Mucosa of rectum (tissue), 2 donors: ENCODE results near the gene ATL1.

Source experiments
- H3K27ac ChIP-seq, 2 donors: one replicate each; pipeline ENCODE4 v1.7.0; 2013; ENCODE audit warnings: inconsistent platforms in 2 of 2, low read depth in 2 of 2, low read length in 2 of 2
- H3K27me3 ChIP-seq, 2 donors: one replicate each; pipeline ENCODE4 v1.7.0; 2013; ENCODE audit warnings: low read length in 2 of 2; ENCODE audit not compliant: control insufficient read depth in 2 of 2, insufficient read depth in 2 of 2
- H3K36me3 ChIP-seq, 2 donors: one replicate each; pipeline ENCODE4 v1.7.0; 2013; ENCODE audit warnings: low read length in 2 of 2; ENCODE audit not compliant: control insufficient read depth in 2 of 2, insufficient read depth in 2 of 2
- H3K4me1 ChIP-seq, 2 donors: one replicate each; pipeline ENCODE4 v1.7.0; 2013; ENCODE audit warnings: low read length in 2 of 2, mild to moderate bottlenecking in 1 of 2; ENCODE audit not compliant: control insufficient read depth in 2 of 2, insufficient read depth in 2 of 2
- H3K4me3 ChIP-seq, 2 donors: one replicate each; pipeline ENCODE4 v1.7.0; 2013; ENCODE audit warnings: low read length in 2 of 2
- H3K9ac ChIP-seq, 2 donors: one replicate each; pipeline ENCODE4 v1.7.0; 2013; ENCODE audit warnings: low read length in 2 of 2, low read depth in 1 of 2, mild to moderate bottlenecking in 1 of 2
- H3K9me3 ChIP-seq, 2 donors: one replicate each; pipeline ENCODE4 v1.7.0; 2013; ENCODE audit warnings: low read length in 2 of 2; ENCODE audit not compliant: control insufficient read depth in 2 of 2
- donor health status: healthy.
- donor health status: Normal muscosa, but diverticular disease.

ATL1 gene

GRCh38 chr14:50600849-50601248 lies 40.9 kb downstream of the ATL1 start:
- Histone ChIP-seq H3K27me3 (no peaks in the 10 kb centered on the region), H3K27ac (no peak overlapping the region), H3K9me3 (no peaks in the 10 kb centered on the region), H3K9ac (no peak overlapping the region), H3K4me1 (no peaks in the 10 kb centered on the region), H3K4me3 (no peak overlapping the region), H3K36me3 (no peaks in the 10 kb centered on the region)

- Histone ChIP-seq H3K9me3 (no peaks in the 10 kb centered on the region), H3K27me3 (no peaks in the 10 kb centered on the region), H3K27ac (no peak overlapping the region), H3K4me3 (no peak overlapping the region), H3K9ac (no peak overlapping the region), H3K36me3 (no peaks in the 10 kb centered on the region), H3K4me1 (no peaks in the 10 kb centered on the region)
Measured at GRCh38 chr14:50601394-50601793, 41.4 kb downstream of the ATL1 start.

- Histone ChIP-seq H3K36me3 (no peaks in the 10 kb centered on the region), H3K4me1 (no peaks in the 10 kb centered on the region), H3K27ac (no peak overlapping the region), H3K4me3 (no peak overlapping the region), H3K27me3 (no peaks in the 10 kb centered on the region), H3K9ac (no peak overlapping the region), H3K9me3 (no peaks in the 10 kb centered on the region)
Measured at GRCh38 chr14:50602035-50602434, 42.1 kb downstream of the ATL1 start.

- H3K9me3 ChIP-seq: no peaks in the 10 kb centered on the region
- no peaks in the 10 kb centered on the region for H3K27me3 ChIP-seq
- no peak overlapping the region for H3K4me3 ChIP-seq
- H3K4me1 ChIP-seq: no peaks in the 10 kb centered on the region
- H3K27ac ChIP-seq: no peak overlapping the region
- H3K9ac ChIP-seq: no peak overlapping the region
- no peaks in the 10 kb centered on the region for H3K36me3 ChIP-seq
Measured at GRCh38 chr14:50603565-50603964, 43.6 kb downstream of the ATL1 start.

GRCh38 chr14:50605766-50606165 lies 45.8 kb downstream of the ATL1 start:
- Histone ChIP-seq H3K9me3 (no peaks in the 10 kb centered on the region), H3K9ac (no peak overlapping the region), H3K27ac (no peak overlapping the region), H3K4me3 (no peak overlapping the region), H3K27me3 (no peaks in the 10 kb centered on the region), H3K36me3 (no peaks in the 10 kb centered on the region), H3K4me1 (no peaks in the 10 kb centered on the region)

- Histone ChIP-seq H3K36me3 (no peaks in the 10 kb centered on the region), H3K9me3 (no peaks in the 10 kb centered on the region), H3K9ac (no peak overlapping the region), H3K4me3 (no peak overlapping the region), H3K4me1 (no peaks in the 10 kb centered on the region), H3K27me3 (no peaks in the 10 kb centered on the region), H3K27ac (no peak overlapping the region)
Measured at GRCh38 chr14:50606468-50606867, 46.5 kb downstream of the ATL1 start.

GRCh38 chr14:50607181-50607580 lies 47.2 kb downstream of the ATL1 start:
- Histone ChIP-seq H3K27me3 (no peaks in the 10 kb centered on the region), H3K4me3 (no peak overlapping the region), H3K9me3 (no peaks in the 10 kb centered on the region), H3K9ac (no peak overlapping the region), H3K27ac (no peak overlapping the region), H3K4me1 (no peaks in the 10 kb centered on the region), H3K36me3 (no peaks in the 10 kb centered on the region)

- H3K36me3 ChIP-seq: no peaks in the 10 kb centered on the region
Measured at GRCh38 chr14:50607761-50608160, 47.8 kb downstream of the ATL1 start.

GRCh38 chr14:50608302-50608851 lies 48.4 kb downstream of the ATL1 start:
- H3K27me3 ChIP-seq: no peaks in the 10 kb centered on the region
- H3K36me3 ChIP-seq: no peaks in the 10 kb centered on the region
- no peak overlapping the region for H3K9ac ChIP-seq
- H3K4me3 ChIP-seq: no peak overlapping the region
- H3K27ac ChIP-seq: no peak overlapping the region
- H3K4me1 ChIP-seq: no peaks in the 10 kb centered on the region
- no peaks in the 10 kb centered on the region for H3K9me3 ChIP-seq

More at GRCh38 chr14:50607761-50608160, 47.8 kb downstream of the ATL1 start:
- no peaks in the 10 kb centered on the region for H3K9me3 ChIP-seq
- no peak overlapping the region for H3K9ac ChIP-seq
- no peaks in the 10 kb centered on the region for H3K4me1 ChIP-seq
- no peaks in the 10 kb centered on the region for H3K27me3 ChIP-seq
- no peak overlapping the region for H3K27ac ChIP-seq
- no peak overlapping the region for H3K4me3 ChIP-seq

GRCh38 chr14:50610465-50610864 lies 50.5 kb downstream of the ATL1 start:
- Histone ChIP-seq H3K4me1 (no peaks in the 10 kb centered on the region), H3K9ac (no peak overlapping the region), H3K27ac (no peak overlapping the region), H3K4me3 (no peak overlapping the region), H3K27me3 (no peaks in the 10 kb centered on the region), H3K9me3 (no peaks in the 10 kb centered on the region), H3K36me3 (no peaks in the 10 kb centered on the region)

GRCh38 chr14:50612806-50613205 lies 52.9 kb downstream of the ATL1 start:
- Histone ChIP-seq H3K9me3 (no peaks in the 10 kb centered on the region), H3K4me3 (no peak overlapping the region), H3K36me3 (no peaks in the 10 kb centered on the region), H3K9ac (no peak overlapping the region), H3K27me3 (no peaks in the 10 kb centered on the region), H3K27ac (no peak overlapping the region), H3K4me1 (no peaks in the 10 kb centered on the region)
